ENCODE results near the gene CRTC1. TPM values are rescaled to one million over a fixed set of nuclear protein-coding genes. Genes with fewer than 3 reads are reported as not detected.
A peak's percentile ranks its signal among the peaks of the same experiment; 100 is the strongest.
"Not testable (repeated sequence)": the region's sequence is repeated elsewhere in the genome, so short reads cannot be mapped to it uniquely, and the experiment has no call there.

Gene CRTC1
- total RNA-seq, 1 experiment from 2014 or later = 12.3 TPM

- ATAC-seq; POLR2A ChIA-PET; H3K4me1 Mint-ChIP-seq; H3K9me3 Mint-ChIP-seq; H3K36me3 Mint-ChIP-seq; DNase-seq (ENCODE audit: low spot score); H3K4me3 Mint-ChIP-seq; H3K27me3 Mint-ChIP-seq (ENCODE audit: low read depth): not testable (repeated sequence)
- H3K27ac Mint-ChIP-seq = peak overlapping the region; percentile 45; the same call in 1 of the 2 replicates
- CTCF ChIA-PET = interaction anchor here (1.3 to 1.4 kb wide), 3 partner anchors 28 to 272 kb away, joined by 3 to 6 read pairs (median 4); no protein-coding TSS in a partner anchor
Observed at GRCh38 chr19:18733762-18734332, 50.4 kb downstream of the CRTC1 start.

GRCh38 chr19:18735324-18735723 is 51.8 kb downstream of the CRTC1 start:
- no peaks in the 10 kb centered on the region for H3K36me3 Mint-ChIP-seq
- DNase-seq (ENCODE audit: low spot score) (no peak), ATAC-seq (no peak)
- CTCF ChIA-PET = no interaction called here
- no peak overlapping the region for H3K4me3 Mint-ChIP-seq
- POLR2A ChIA-PET = no interaction called here
- TF ChIP-seq ZNF219 (CRISPR knock-in tag; IDR thresholded peaks at IDR 0.05; ENCODE audit: borderline replicate concordance) = no peak
- TF ChIP-seq GABPB1 (CRISPR knock-in tag; IDR thresholded peaks at IDR 0.05) = no peak
- no peak for TF ChIP-seq HMGXB4 (CRISPR knock-in tag; IDR thresholded peaks at IDR 0.05)
- TF ChIP-seq TEAD4 (CRISPR knock-in tag; IDR thresholded peaks at IDR 0.05) = no peak
- TF ChIP-seq RORB (CRISPR knock-in tag; IDR thresholded peaks at IDR 0.05) = no peak
- H3K9me3 Mint-ChIP-seq = no peaks in the 10 kb centered on the region
- no peaks in the 10 kb centered on the region for H3K27me3 Mint-ChIP-seq (ENCODE audit: low read depth)
- H3K27ac Mint-ChIP-seq = no peak overlapping the region
- H3K4me1 Mint-ChIP-seq = peaks cover 2% of the 10 kb centered on the region; the same call in 1 of the 2 replicates

- DNase-seq (ENCODE audit: low spot score) (no peak), ATAC-seq (no peak)
- Mint-ChIP-seq H3K27me3 (ENCODE audit: low read depth) (no peaks in the 10 kb centered on the region), H3K9me3 (no peaks in the 10 kb centered on the region), H3K4me3 (no peak overlapping the region), H3K4me1 (peaks cover 2% of the 10 kb centered on the region; the same call in 1 of the 2 replicates), H3K36me3 (no peaks in the 10 kb centered on the region), H3K27ac (no peak overlapping the region)
- TF ChIP-seq MXD4 (CRISPR knock-in tag; IDR thresholded peaks at IDR 0.05; ENCODE audit: borderline replicate concordance) (no peak), JAZF1 (CRISPR knock-in tag; IDR thresholded peaks at IDR 0.05) (no peak), NR2C2 (CRISPR knock-in tag; IDR thresholded peaks at IDR 0.05) (no peak), ERG (CRISPR knock-in tag; IDR thresholded peaks at IDR 0.05) (no peak), HMGXB4 (CRISPR knock-in tag; IDR thresholded peaks at IDR 0.05) (no peak), ZNF232 (CRISPR knock-in tag; IDR thresholded peaks at IDR 0.05) (no peak), EMX1 (CRISPR knock-in tag; IDR thresholded peaks at IDR 0.05) (no peak), ZNF219 (CRISPR knock-in tag; IDR thresholded peaks at IDR 0.05; ENCODE audit: borderline replicate concordance) (no peak), FOXP4 (CRISPR knock-in tag; IDR thresholded peaks at IDR 0.05) (no peak), TP53 (CRISPR knock-in tag; IDR thresholded peaks at IDR 0.05) (no peak), ZNF138 (CRISPR knock-in tag; conservative IDR thresholded peaks at IDR 0.05) (no peak), ZNF416 (CRISPR knock-in tag; IDR thresholded peaks at IDR 0.05) (no peak), ATF2 (CRISPR knock-in tag; IDR thresholded peaks at IDR 0.05; ENCODE audit: borderline replicate concordance, low read depth) (no peak), GTF2I (CRISPR knock-in tag; conservative IDR thresholded peaks at IDR 0.05) (no peak), ZNF396 (CRISPR knock-in tag; IDR thresholded peaks at IDR 0.05; ENCODE audit: borderline replicate concordance) (no peak), RORB (CRISPR knock-in tag; IDR thresholded peaks at IDR 0.05) (no peak)
- CTCF ChIA-PET = no interaction called here
- POLR2A ChIA-PET = no interaction called here
Observed at GRCh38 chr19:18735752-18736151, 52.3 kb downstream of the CRTC1 start.
